Mesothelial cell of epicardium (in vitro differentiated cells): ENCODE results near the gene EFHD2. TPM values are rescaled to one million over a fixed set of nuclear protein-coding genes. Genes with fewer than 3 reads are reported as not detected.

Experiments used
- DNase-seq, 2 experiments: peaks; one replicate each; pipeline ENCODE4 v3.0.0; 2021; ENCODE audit warnings: low spot score in 2 of 2; ENCODE audit not compliant: unreplicated experiment in 2 of 2
- H3K27ac Mint-ChIP-seq: 2 replicates; pipeline ENCODE4 v1.8.0; 2021; ENCODE audit warnings: mixed read lengths
- H3K27me3 Mint-ChIP-seq: 2 replicates; pipeline ENCODE4 v1.8.0; 2021; ENCODE audit warnings: low read depth, mixed read lengths
- H3K36me3 Mint-ChIP-seq: 2 replicates; pipeline ENCODE4 v1.8.0; 2021; ENCODE audit warnings: mixed read lengths
- H3K4me1 Mint-ChIP-seq: 2 replicates; pipeline ENCODE4 v1.8.0; 2021; ENCODE audit warnings: mixed read lengths
- H3K4me3 Mint-ChIP-seq: 2 replicates; pipeline ENCODE4 v1.8.0; 2021; ENCODE audit warnings: mild to moderate bottlenecking, moderate library complexity, mixed read lengths
- H3K9me3 Mint-ChIP-seq: 2 replicates; pipeline ENCODE4 v1.8.0; 2021; ENCODE audit warnings: mixed read lengths
- CTCF ChIP-seq: fragments of 200-600 bp; sonication (generic); IDR thresholded peaks from one replicate; pipeline ENCODE4 v1.5.0; 2021; ENCODE audit warnings: antibody characterized with exemption; ENCODE audit not compliant: unreplicated experiment
- total RNA-seq: library from RNA; stranded (reverse); gene quantifications from 3 replicates; pipeline ENCODE4 v1.2.1, GENCODE V29; 2021

Gene EFHD2
- total RNA-seq, 1 donor from 2014 or later: 16.2 TPM

GRCh38 chr1:15393475-15394257 lies 16.0 kb upstream of the EFHD2 start:
- no peak overlapping the region for H3K4me3 Mint-ChIP-seq
- H3K36me3 Mint-ChIP-seq: no peaks in the 10 kb centered on the region
- no peak for DNase-seq
- H3K4me1 Mint-ChIP-seq: no peaks in the 10 kb centered on the region
- no peak for TF ChIP-seq CTCF
- peaks cover 21% of the 10 kb centered on the region for H3K27me3 Mint-ChIP-seq
- H3K27ac Mint-ChIP-seq: no peak overlapping the region
- no peaks in the 10 kb centered on the region for H3K9me3 Mint-ChIP-seq

- H3K4me1 Mint-ChIP-seq: no peaks in the 10 kb centered on the region
- H3K36me3 Mint-ChIP-seq: no peaks in the 10 kb centered on the region
- peaks cover 1% of the 10 kb centered on the region for H3K9me3 Mint-ChIP-seq
- no peak overlapping the region for H3K27ac Mint-ChIP-seq
- H3K27me3 Mint-ChIP-seq: peaks cover 17% of the 10 kb centered on the region
- no peak for TF ChIP-seq CTCF
- DNase-seq: no peak
- H3K4me3 Mint-ChIP-seq: no peak overlapping the region
Measured at GRCh38 chr1:15394258-15394690, 15.4 kb upstream of the EFHD2 start.

GRCh38 chr1:15397236-15397635 lies 12.5 kb upstream of the EFHD2 start:
- no peak for TF ChIP-seq CTCF
- no peak for DNase-seq
- Mint-ChIP-seq H3K9me3 (peaks cover 5% of the 10 kb centered on the region), H3K27ac (no peak overlapping the region), H3K27me3 (peaks cover 9% of the 10 kb centered on the region), H3K4me1 (no peaks in the 10 kb centered on the region), H3K36me3 (no peaks in the 10 kb centered on the region), H3K4me3 (no peak overlapping the region)

GRCh38 chr1:15399710-15400109 lies 10.0 kb upstream of the EFHD2 start:
- no peak for TF ChIP-seq CTCF
- Mint-ChIP-seq H3K4me3 (no peak overlapping the region), H3K4me1 (no peaks in the 10 kb centered on the region), H3K27ac (no peak overlapping the region), H3K36me3 (no peaks in the 10 kb centered on the region), H3K27me3 (peaks cover 2% of the 10 kb centered on the region), H3K9me3 (peaks cover 5% of the 10 kb centered on the region)
- no peak for DNase-seq

- peaks cover 5% of the 10 kb centered on the region for H3K9me3 Mint-ChIP-seq
- H3K27me3 Mint-ChIP-seq: peaks cover 4% of the 10 kb centered on the region
- H3K4me1 Mint-ChIP-seq: no peaks in the 10 kb centered on the region
- TF ChIP-seq CTCF: no peak
- H3K36me3 Mint-ChIP-seq: no peaks in the 10 kb centered on the region
- H3K27ac Mint-ChIP-seq: no peak overlapping the region
- no peak overlapping the region for H3K4me3 Mint-ChIP-seq
- no peak for DNase-seq
Measured at GRCh38 chr1:15400627-15401026, 9.1 kb upstream of the EFHD2 start.
